Astrocyte (in vitro differentiated cells and primary cell): ENCODE measurements around the gene TSNAXIP1. TPM values are rescaled to one million over a fixed set of nuclear protein-coding genes. Genes with fewer than 3 reads are reported as not detected.

Source experiments
- DNase-seq: peaks from one replicate; pipeline ENCODE4 v3.0.0-alpha.2; 2010; ENCODE audit warnings: low read depth
- FAIRE-seq: peaks from 2 replicates; lab custom pipeline; 2011; peaks lifted over from hg19 to GRCh38; lab: Jason Lieb, UNC
- H2AFZ ChIP-seq: 2 replicates; pipeline ENCODE4 v1.6.0; 2012; ENCODE audit warnings: low read depth, low read length, inconsistent platforms
- H3K27ac ChIP-seq: 2 replicates; pipeline ENCODE4 v1.5.1; 2011; ENCODE audit warnings: low read depth, low read length, inconsistent platforms
- H3K27me3 ChIP-seq: 2 replicates; pipeline ENCODE4 v1.6.0; 2011; ENCODE audit warnings: low read length, inconsistent platforms; ENCODE audit not compliant: insufficient read depth
- H3K36me3 ChIP-seq: 2 replicates; pipeline ENCODE4 v1.5.1; 2011; ENCODE audit warnings: low read length, inconsistent platforms; ENCODE audit not compliant: insufficient read depth
- H3K4me1 ChIP-seq: 2 replicates; pipeline ENCODE4 v1.5.1; 2011; ENCODE audit warnings: low read length, inconsistent platforms; ENCODE audit not compliant: insufficient read depth
- H3K4me2 ChIP-seq: 2 replicates; pipeline ENCODE4 v1.6.0; 2012; ENCODE audit warnings: low read length, inconsistent platforms
- H3K4me3 ChIP-seq: 2 replicates; pipeline ENCODE4 v1.5.1; 2011; ENCODE audit warnings: low read depth, mild to moderate bottlenecking, low read length, inconsistent platforms; ENCODE audit not compliant: insufficient read depth
- H3K79me2 ChIP-seq: 2 replicates; pipeline ENCODE4 v1.6.0; 2012; ENCODE audit warnings: mild to moderate bottlenecking, low read length, inconsistent platforms; ENCODE audit not compliant: insufficient read depth
- H3K9ac ChIP-seq: 2 replicates; pipeline ENCODE4 v1.6.0; 2012; ENCODE audit warnings: mild to moderate bottlenecking, low read length, inconsistent platforms
- H3K9me3 ChIP-seq: 2 replicates; pipeline ENCODE4 v1.5.1; 2012; ENCODE audit warnings: low read depth, mild to moderate bottlenecking, low read length, inconsistent platforms; ENCODE audit not compliant: insufficient read depth
- H4K20me1 ChIP-seq: 2 replicates; pipeline ENCODE4 v1.6.0; 2012; ENCODE audit warnings: low read length, inconsistent platforms; ENCODE audit not compliant: insufficient read depth
- H3K27ac Mint-ChIP-seq: one replicate; pipeline ENCODE4 v1.8.0; 2021; ENCODE audit warnings: mild to moderate bottlenecking, mixed read lengths; ENCODE audit not compliant: unreplicated experiment
- H3K27me3 Mint-ChIP-seq: one replicate; pipeline ENCODE4 v1.8.0; 2021; ENCODE audit warnings: low read depth, mixed read lengths; ENCODE audit not compliant: unreplicated experiment
- H3K36me3 Mint-ChIP-seq: one replicate; pipeline ENCODE4 v1.8.0; 2021; ENCODE audit warnings: low read depth, mixed read lengths; ENCODE audit not compliant: unreplicated experiment
- H3K4me1 Mint-ChIP-seq: one replicate; pipeline ENCODE4 v1.8.0; 2021; ENCODE audit warnings: low read depth, mixed read lengths; ENCODE audit not compliant: unreplicated experiment
- H3K4me3 Mint-ChIP-seq: one replicate; pipeline ENCODE4 v1.8.0; 2021; ENCODE audit warnings: mild to moderate bottlenecking, moderate library complexity, mixed read lengths; ENCODE audit not compliant: unreplicated experiment
- H3K9me3 Mint-ChIP-seq: one replicate; pipeline ENCODE4 v1.8.0; 2021; ENCODE audit warnings: mild to moderate bottlenecking, mixed read lengths; ENCODE audit not compliant: unreplicated experiment
- EZH2 ChIP-seq: IDR thresholded peaks from 2 replicates; pipeline ENCODE4 v1.6.1; 2012; ENCODE audit warnings: mild to moderate bottlenecking, low read length, inconsistent platforms; ENCODE audit not compliant: insufficient read depth
- total RNA-seq: library from RNA; stranded (reverse); gene quantifications from 2 replicates; pipeline ENCODE4 v1.2.1, GENCODE V29; 2021
- TF ChIP-seq, protein P1 (sequence below): IDR thresholded peaks from 2 replicates; pipeline ENCODE4 v1.5.1; 2011; ENCODE audit warnings: low read depth, mild to moderate bottlenecking, inconsistent platforms, low read length, moderate library complexity; ENCODE audit not compliant: insufficient read depth

Gene TSNAXIP1
- total RNA-seq, 1 donor from 2014 or later: 1.5 TPM

DNA sequence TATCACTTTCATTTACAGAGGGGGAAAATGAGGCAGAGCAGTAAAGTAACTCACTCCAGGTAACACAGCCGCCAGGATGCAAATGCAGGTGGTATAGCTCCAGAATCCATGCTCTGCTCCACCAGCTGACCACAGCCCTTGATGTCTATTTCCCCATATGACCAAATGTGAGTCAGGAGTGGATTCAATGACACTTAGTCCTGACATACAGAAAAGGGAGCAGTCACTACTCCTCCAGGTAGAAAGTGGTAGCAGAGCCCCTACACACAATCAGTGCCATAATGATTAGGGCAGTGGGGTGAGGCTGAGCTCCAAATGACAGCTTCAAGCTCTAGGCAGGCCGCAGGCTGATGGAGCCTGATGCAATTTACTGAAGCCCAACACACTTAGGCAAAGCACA is 44.3 kb upstream of the TSNAXIP1 start:
- Histone ChIP-seq H3K27ac (no peak overlapping the region), H3K4me2 (no peak overlapping the region), H3K9me3 (no peaks in the 10 kb centered on the region), H3K27me3 (no peaks in the 10 kb centered on the region), H4K20me1 (peaks cover 40% of the 10 kb centered on the region), H3K4me1 (no peaks in the 10 kb centered on the region), H2AFZ (no peak overlapping the region), H3K36me3 (no peaks in the 10 kb centered on the region), H3K9ac (no peak overlapping the region), H3K79me2 (peaks cover 6% of the 10 kb centered on the region), H3K4me3 (no peak overlapping the region)
- Mint-ChIP-seq H3K36me3 (peaks cover 12% of the 10 kb centered on the region), H3K9me3 (no peaks in the 10 kb centered on the region), H3K27ac (no peak overlapping the region), H3K27me3 (no peaks in the 10 kb centered on the region), H3K4me3 (no peak overlapping the region), H3K4me1 (peaks cover 7% of the 10 kb centered on the region)
- no peak for TF ChIP-seq EZH2
- TF ChIP-seq, protein P1, sequence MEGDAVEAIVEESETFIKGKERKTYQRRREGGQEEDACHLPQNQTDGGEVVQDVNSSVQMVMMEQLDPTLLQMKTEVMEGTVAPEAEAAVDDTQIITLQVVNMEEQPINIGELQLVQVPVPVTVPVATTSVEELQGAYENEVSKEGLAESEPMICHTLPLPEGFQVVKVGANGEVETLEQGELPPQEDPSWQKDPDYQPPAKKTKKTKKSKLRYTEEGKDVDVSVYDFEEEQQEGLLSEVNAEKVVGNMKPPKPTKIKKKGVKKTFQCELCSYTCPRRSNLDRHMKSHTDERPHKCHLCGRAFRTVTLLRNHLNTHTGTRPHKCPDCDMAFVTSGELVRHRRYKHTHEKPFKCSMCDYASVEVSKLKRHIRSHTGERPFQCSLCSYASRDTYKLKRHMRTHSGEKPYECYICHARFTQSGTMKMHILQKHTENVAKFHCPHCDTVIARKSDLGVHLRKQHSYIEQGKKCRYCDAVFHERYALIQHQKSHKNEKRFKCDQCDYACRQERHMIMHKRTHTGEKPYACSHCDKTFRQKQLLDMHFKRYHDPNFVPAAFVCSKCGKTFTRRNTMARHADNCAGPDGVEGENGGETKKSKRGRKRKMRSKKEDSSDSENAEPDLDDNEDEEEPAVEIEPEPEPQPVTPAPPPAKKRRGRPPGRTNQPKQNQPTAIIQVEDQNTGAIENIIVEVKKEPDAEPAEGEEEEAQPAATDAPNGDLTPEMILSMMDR: no peak
- DNase-seq (no peak), FAIRE-seq (no peak)

DNA sequence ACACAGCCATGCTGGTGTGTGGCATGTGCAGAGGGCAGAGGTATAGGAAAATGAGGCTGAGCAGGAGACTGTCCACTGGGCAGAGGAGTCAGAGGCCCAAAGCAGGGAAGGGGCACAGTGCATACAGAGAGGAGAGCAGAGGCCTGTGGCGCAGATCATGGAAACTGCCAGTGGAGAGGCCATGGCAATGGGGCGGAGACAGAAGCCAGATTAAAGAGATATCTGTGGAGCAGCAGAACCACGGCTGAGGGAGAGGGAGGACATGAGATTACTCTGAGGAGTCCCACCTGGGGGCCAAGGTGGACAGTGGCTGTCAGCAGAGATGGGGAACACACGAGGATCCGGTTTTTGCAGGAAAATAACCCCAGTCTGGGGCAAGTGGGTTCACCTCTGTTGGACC is 43.6 kb upstream of the TSNAXIP1 start:
- FAIRE-seq (no peak), DNase-seq (no peak)
- Mint-ChIP-seq H3K27me3 (no peaks in the 10 kb centered on the region), H3K4me3 (no peak overlapping the region), H3K36me3 (peaks cover 12% of the 10 kb centered on the region), H3K27ac (no peak overlapping the region), H3K4me1 (peaks cover 7% of the 10 kb centered on the region), H3K9me3 (no peaks in the 10 kb centered on the region)
- Histone ChIP-seq H3K9me3 (no peaks in the 10 kb centered on the region), H3K27me3 (no peaks in the 10 kb centered on the region), H3K9ac (no peak overlapping the region), H3K27ac (no peak overlapping the region), H4K20me1 (peaks cover 36% of the 10 kb centered on the region), H3K36me3 (no peaks in the 10 kb centered on the region), H2AFZ (no peak overlapping the region), H3K4me2 (no peak overlapping the region), H3K4me3 (no peak overlapping the region), H3K4me1 (peaks cover 4% of the 10 kb centered on the region), H3K79me2 (peaks cover 2% of the 10 kb centered on the region)
- TF ChIP-seq, protein P1: no peak
- TF ChIP-seq EZH2: no peak

DNA sequence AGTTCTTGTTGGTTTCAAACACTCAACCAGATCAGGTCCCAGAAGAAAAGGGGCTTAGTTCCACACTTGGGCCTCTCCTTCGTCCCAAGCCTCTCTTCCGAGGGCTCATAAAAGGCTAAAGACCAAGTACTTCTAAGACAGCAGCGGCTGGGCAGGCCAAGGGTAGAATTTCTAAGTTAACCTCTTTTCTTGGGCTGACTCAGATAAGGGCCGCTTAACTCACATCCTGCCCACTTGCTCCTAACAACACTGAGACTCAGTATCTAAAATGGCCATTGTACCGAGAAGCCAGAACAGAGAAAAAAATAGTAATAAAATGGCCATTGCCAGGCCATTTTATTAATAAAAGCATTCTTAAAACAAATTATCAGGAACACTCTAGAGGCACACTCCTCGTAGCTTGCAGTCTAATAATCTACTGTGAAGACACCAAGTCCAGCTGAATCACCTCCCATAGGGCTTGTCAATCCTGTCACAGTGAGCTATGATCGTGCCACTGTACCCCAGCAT is 42.5 kb upstream of the TSNAXIP1 start:
- FAIRE-seq (no peak), DNase-seq (no peak)
- TF ChIP-seq EZH2: no peak
- TF ChIP-seq, protein P1: no peak
- no peak overlapping the region for H3K4me3 Mint-ChIP-seq
- H3K9ac ChIP-seq: no peak overlapping the region
- peaks cover 7% of the 10 kb centered on the region for H3K4me1 Mint-ChIP-seq
- no peak overlapping the region for H3K4me2 ChIP-seq
- no peaks in the 10 kb centered on the region for H3K27me3 ChIP-seq
- H3K9me3 ChIP-seq: no peaks in the 10 kb centered on the region
- no peak overlapping the region for H3K27ac Mint-ChIP-seq
- no peaks in the 10 kb centered on the region for H3K36me3 ChIP-seq
- H3K79me2 ChIP-seq: no peaks in the 10 kb centered on the region
- peaks cover 12% of the 10 kb centered on the region for H3K36me3 Mint-ChIP-seq
- H3K9me3 Mint-ChIP-seq: no peaks in the 10 kb centered on the region
- no peak overlapping the region for H3K27ac ChIP-seq
- no peak overlapping the region for H3K4me3 ChIP-seq
- H3K27me3 Mint-ChIP-seq: no peaks in the 10 kb centered on the region
- peaks cover 5% of the 10 kb centered on the region for H3K4me1 ChIP-seq
- H2AFZ ChIP-seq: no peak overlapping the region
- H4K20me1 ChIP-seq: peaks cover 29% of the 10 kb centered on the region
